OCI-LY3 (cell line): ENCODE data around the gene PRMT5.

Experiments
- H2AFZ ChIP-seq: fragments of 200-600, 300-600 bp; shearing (Covaris generic); 2 replicates; pipeline ENCODE4 v1.6.0; 2014; ENCODE audit warnings: antibody characterized with exemption, low read depth, low read length
- H3K27ac ChIP-seq: fragments of 200-600, 300-600 bp; sonication (generic); 2 replicates; pipeline ENCODE4 v1.5.1; 2014; ENCODE audit warnings: mild to moderate bottlenecking, low read length, moderate library complexity, mixed read lengths
- H3K27me3 ChIP-seq: fragments of 200-600, 300-600 bp; sonication (generic); 2 replicates; pipeline ENCODE4 v1.6.1; 2014; ENCODE audit warnings: low read depth, low read length, mixed read lengths
- H3K36me3 ChIP-seq: fragments of 200-600, 300-600 bp; sonication (generic); replicated peaks from 2 replicates; pipeline ENCODE3; 2014; ENCODE audit warnings: low read depth, low read length, mixed read lengths
- H3K4me1 ChIP-seq: fragments of 300-600, 200-600 bp; sonication (generic); 2 replicates; pipeline ENCODE4 v1.6.1; 2014; ENCODE audit warnings: low read length, mixed read lengths
- H3K4me2 ChIP-seq: fragments of 200-600, 300-600 bp; sonication (generic); 2 replicates; pipeline ENCODE4 v1.6.1; 2014; ENCODE audit warnings: low read length, mixed read lengths
- H3K4me3 ChIP-seq: fragments of 300-600, 200-600 bp; sonication (generic); 2 replicates; pipeline ENCODE4 v1.5.1; 2014; ENCODE audit warnings: antibody characterized with exemption, mild to moderate bottlenecking, low read length, moderate library complexity
- H3K79me2 ChIP-seq: fragments of 300-600, 200-600 bp; shearing (Covaris generic); 2 replicates; pipeline ENCODE4 v1.6.1; 2014; ENCODE audit warnings: mild to moderate bottlenecking, low read length, mixed read lengths
- H3K9ac ChIP-seq: fragments of 300-600, 200-600 bp; shearing (Covaris generic); 2 replicates; pipeline ENCODE4 v1.6.0; 2014; ENCODE audit warnings: mild to moderate bottlenecking, low read length, moderate library complexity
- H3K9me3 ChIP-seq: fragments of 200-600, 300-600 bp; shearing (Covaris generic); 2 replicates; pipeline ENCODE4 v1.6.1; 2014; ENCODE audit warnings: low read length, mixed read lengths; ENCODE audit not compliant: insufficient read depth
- H4K20me1 ChIP-seq: fragments of 200-600, 300-600 bp; sonication (generic); 2 replicates; pipeline ENCODE4 v1.6.1; 2016; ENCODE audit warnings: low read length, mixed read lengths; ENCODE audit not compliant: insufficient read depth
- CTCF ChIP-seq: fragments of 200-600, 300-600 bp; sonication (generic); IDR thresholded peaks from 2 replicates; pipeline ENCODE4 v1.5.1; 2014; ENCODE audit warnings: antibody characterized with exemption, low read length, low read depth
- EZH2phosphoT487 ChIP-seq: fragments of 200-600 bp; shearing (Covaris generic); IDR thresholded peaks from 2 replicates; pipeline ENCODE4 v1.6.1; 2018; ENCODE audit warnings: antibody characterized with exemption, mixed run types, low read depth

Gene PRMT5

DNA sequence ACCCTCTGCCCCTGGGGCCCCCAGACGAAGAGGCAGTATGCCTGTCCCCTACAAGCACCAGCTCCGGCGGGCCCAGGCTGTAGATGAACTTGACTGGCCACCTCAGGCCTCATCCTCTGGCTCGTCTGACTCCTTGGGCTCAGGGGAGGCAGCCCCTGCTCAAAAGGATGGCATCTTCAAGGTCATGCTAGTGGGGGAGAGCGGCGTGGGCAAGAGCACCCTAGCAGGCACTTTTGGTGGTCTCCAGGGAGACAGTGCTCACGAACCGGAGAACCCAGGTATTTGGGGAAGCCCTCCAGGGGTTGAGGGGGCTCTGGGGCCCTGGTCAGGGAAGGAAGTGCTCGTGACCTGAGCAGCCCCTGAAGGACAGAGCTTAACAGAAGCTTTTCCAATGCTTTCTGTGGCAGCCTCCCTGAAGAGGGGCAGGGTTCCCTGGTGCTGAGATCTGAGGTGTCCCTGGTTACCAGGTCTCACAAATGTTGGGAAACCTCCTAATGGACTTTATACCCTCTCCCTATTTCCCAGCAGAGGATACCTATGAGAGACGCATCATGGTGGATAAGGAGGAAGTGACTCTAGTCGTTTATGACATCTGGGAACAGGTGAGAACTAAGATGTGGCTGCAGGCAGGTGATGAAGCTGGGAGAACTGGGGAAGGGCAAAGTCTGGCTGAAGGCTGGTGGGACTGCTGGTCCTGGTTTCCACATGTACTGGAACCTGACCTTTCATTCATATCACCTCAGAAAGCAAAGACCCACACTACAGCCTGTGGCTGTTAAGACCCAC lies 44.2 kb downstream of the PRMT5 start:
- no peak overlapping the region for H3K4me3 ChIP-seq
- H3K4me1 ChIP-seq, result peaks cover 22% of the 10 kb centered on the region
- H3K9me3 ChIP-seq, result no peaks in the 10 kb centered on the region
- no peak overlapping the region for H2AFZ ChIP-seq
- no peaks in the 10 kb centered on the region for H3K36me3 ChIP-seq
- no peak overlapping the region for H3K4me2 ChIP-seq
- no peaks in the 10 kb centered on the region for H4K20me1 ChIP-seq
- no peak overlapping the region for H3K9ac ChIP-seq
- no peak overlapping the region for H3K27ac ChIP-seq
- 0 out of 2 replicates have a peak, but pooled peaks cover 7% of the 10 kb centered on the region for H3K27me3 ChIP-seq
- TF ChIP-seq CTCF (no peak), EZH2phosphoT487 (no peak)
- H3K79me2 ChIP-seq, result no peaks in the 10 kb centered on the region

DNA sequence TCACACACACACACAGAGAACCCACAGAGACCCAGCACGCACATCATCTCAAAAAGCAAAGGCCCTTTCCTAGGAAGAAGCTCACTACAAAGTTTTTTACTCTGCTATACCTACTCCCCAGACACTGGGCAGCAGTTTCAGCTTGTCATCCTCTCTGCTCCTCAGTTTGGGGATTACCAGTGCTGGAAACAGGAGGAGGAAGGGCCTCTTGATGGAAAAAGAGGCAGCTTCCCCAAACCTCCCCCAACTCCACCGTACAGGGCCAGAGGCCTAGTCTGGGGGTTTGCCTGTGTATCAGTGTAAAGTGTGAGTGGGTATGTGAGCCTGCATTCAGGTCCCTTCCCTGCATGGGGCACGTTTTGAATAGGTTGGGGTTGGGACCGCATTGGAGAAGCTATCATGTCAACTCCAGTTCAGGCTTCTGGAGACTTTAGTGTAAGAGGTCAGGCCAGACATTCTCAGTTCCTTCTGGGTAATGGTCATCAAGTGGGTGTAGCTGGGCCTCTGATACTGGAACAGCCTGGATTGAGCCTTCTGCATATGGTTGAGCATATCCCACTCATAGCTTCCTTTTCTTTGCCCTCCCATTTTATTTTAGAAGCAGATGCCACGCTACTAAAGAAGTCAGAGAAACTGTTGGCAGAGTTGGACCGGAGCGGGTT lies 45.0 kb downstream of the PRMT5 start:
- Histone ChIP-seq H4K20me1 (no peaks in the 10 kb centered on the region), H3K9ac (no peak overlapping the region), H3K27me3 (0 out of 2 replicates have a peak, but pooled peaks cover 7% of the 10 kb centered on the region), H3K4me3 (no peak overlapping the region), H2AFZ (no peak overlapping the region), H3K27ac (no peak overlapping the region), H3K79me2 (no peaks in the 10 kb centered on the region), H3K36me3 (no peaks in the 10 kb centered on the region), H3K4me1 (peaks cover 22% of the 10 kb centered on the region), H3K4me2 (no peak overlapping the region), H3K9me3 (no peaks in the 10 kb centered on the region)
- TF ChIP-seq EZH2phosphoT487 (no peak), CTCF (no peak)

DNA sequence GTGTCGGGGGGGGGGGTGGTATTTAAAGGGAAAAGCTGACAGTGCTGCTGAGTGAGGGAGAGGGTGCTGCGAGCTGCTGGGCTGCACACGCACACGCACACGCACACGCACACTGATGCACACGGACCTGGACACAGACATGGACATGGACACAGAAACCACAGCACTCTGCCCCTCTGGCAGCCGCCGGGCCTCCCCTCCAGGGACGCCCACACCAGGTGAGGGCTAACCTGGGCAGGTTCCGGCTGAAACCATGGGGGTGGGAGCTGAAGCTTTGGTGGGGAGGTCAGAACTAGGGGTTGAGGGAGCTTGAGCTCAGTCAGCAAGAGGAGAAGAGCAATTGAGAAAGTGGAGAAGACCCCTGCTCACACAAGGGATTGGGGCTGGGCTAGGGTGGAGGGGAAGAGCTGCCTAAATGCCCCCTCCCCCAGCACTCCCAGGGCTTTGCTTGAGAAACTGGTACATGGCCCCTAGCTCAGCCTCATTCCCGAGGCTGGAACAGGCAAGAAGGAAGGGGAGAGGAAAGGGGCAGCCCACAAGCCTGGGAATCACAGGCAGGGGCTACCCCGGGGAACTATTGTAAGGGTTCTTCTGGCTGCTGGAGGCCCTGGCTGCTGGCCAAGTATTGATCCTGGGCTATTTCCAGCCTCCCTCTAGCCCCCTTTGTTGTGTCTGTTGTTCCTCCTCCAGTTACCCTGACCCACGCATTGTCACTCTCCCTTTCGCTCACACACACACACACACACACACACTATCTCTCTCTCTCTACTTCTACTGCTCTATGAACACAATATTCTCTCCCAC lies 45.8 kb downstream of the PRMT5 start, which contains the start of gene REM2:
REM2 (plus strand) TSS at position 50 of the 804 bp plus-strand sequence; CDS start at position 116, 66 bp downstream.
- TF ChIP-seq EZH2phosphoT487 (no peak), CTCF (no peak)
- 0 out of 2 replicates have a peak within 1 kb of the TSS, but pooled peaks have one; percentile 24 for H3K4me2 ChIP-seq

More for the DNA sequence above, 45.8 kb downstream of the PRMT5 start, which contains the start of gene REM2:
- H3K79me2 ChIP-seq, result no peaks in the 10 kb centered on the region
- no peak within 1 kb of the TSS for H3K27ac ChIP-seq
- H3K36me3 ChIP-seq, result peaks cover 3% of the 10 kb centered on the region
- H3K4me3 ChIP-seq, result no peak within 1 kb of the TSS
- 0 out of 2 replicates have a peak, but pooled peaks cover 7% of the 10 kb centered on the region for H3K27me3 ChIP-seq
- H4K20me1 ChIP-seq, result no peaks in the 10 kb centered on the region
- no peak within 1 kb of the TSS for H3K9ac ChIP-seq
- no peaks in the 10 kb centered on the region for H3K9me3 ChIP-seq
- H3K4me1 ChIP-seq, result peaks cover 20% of the 10 kb centered on the region
- H2AFZ ChIP-seq, result no peak within 1 kb of the TSS
